Endothelial cell of umbilical vein (primary cell): Measurements from ENCODE around the gene CD248. TPM values are rescaled to one million over a fixed set of nuclear protein-coding genes. Genes with fewer than 3 reads are reported as not detected.

Experiments used
- BruUV-seq: library from RNA; stranded (reverse); fragments of 400-500 nt; replicated peaks from 2 replicates; lab custom pipeline; 2021; lab: Mats Ljungman, UMichigan
- CTCF ChIA-PET: fragments of 300-600, 350-600 bp; sonication (Branson Sonifier 250); formaldehyde crosslinking; loops from one replicate; lab custom pipeline; 2021; ENCODE audit warnings: antibody characterized with exemption, inconsistent platforms; lab: Charles Lee
- POLR2A ChIA-PET: fragments of 300-600, 350-600 bp; sonication (Branson Sonifier 250); formaldehyde crosslinking; loops from one replicate; lab custom pipeline; 2021; ENCODE audit warnings: antibody characterized with exemption, inconsistent platforms; lab: Charles Lee
- DNase-seq: peaks from one replicate; pipeline ENCODE4 v3.0.0-alpha.2; 2011; ENCODE audit warnings: low read depth, low spot score
- FAIRE-seq: peaks from 2 replicates; lab custom pipeline; 2011; peaks lifted over from hg19 to GRCh38; lab: Jason Lieb, UNC
- H2AFZ ChIP-seq: 2 replicates; pipeline ENCODE4 v1.6.0; 2012; ENCODE audit warnings: low read depth, low read length, control low read depth, inconsistent platforms
- H3K27ac ChIP-seq: 2 replicates; pipeline ENCODE4 v1.5.1; 2011; ENCODE audit warnings: low read depth, mild to moderate bottlenecking, control low read depth, low read length, moderate library complexity; ENCODE audit not compliant: insufficient read depth
- H3K27me3 ChIP-seq, 2 experiments: 2 replicates each; pipeline versions ENCODE4 v1.6.0 to v1.6.1; 2011; ENCODE audit warnings: low read length in 2 of 2, mixed read lengths in 1 of 2; ENCODE audit not compliant: control insufficient read depth in 2 of 2, insufficient read depth in 2 of 2
- H3K36me3 ChIP-seq, 2 experiments: 2 replicates in 1 of 2; 3 replicates in 1 of 2; pipeline ENCODE4 v1.5.1; 2011; ENCODE audit warnings: low read length in 2 of 2, mild to moderate bottlenecking in 1 of 2, moderate library complexity in 1 of 2; ENCODE audit not compliant: control insufficient read depth in 2 of 2, insufficient read depth in 2 of 2; ENCODE audit errors: extremely low read depth in 1 of 2
- H3K4me1 ChIP-seq: 3 replicates; pipeline ENCODE4 v1.5.1; 2011; ENCODE audit warnings: mild to moderate bottlenecking, low read length; ENCODE audit not compliant: control insufficient read depth, insufficient read depth; ENCODE audit errors: extremely low read depth
- H3K4me2 ChIP-seq: 2 replicates; pipeline ENCODE4 v1.6.1; 2011; ENCODE audit warnings: low read length, control low read depth, mixed read lengths; ENCODE audit not compliant: insufficient read depth
- H3K4me3 ChIP-seq, 3 experiments: fragments of 200-600 bp in 1 of 3; sonication (generic), shearing (Covaris generic) in 1 of 3; replicated peaks in 1 of 3; 2 replicates each; pipeline ENCODE4 v1.5.1; 2011 to 2016; ENCODE audit warnings: control low read depth in 3 of 3, low read length in 3 of 3, mild to moderate bottlenecking in 2 of 3, inconsistent platforms in 1 of 3, low read depth in 1 of 3, moderate library complexity in 1 of 3; ENCODE audit not compliant: insufficient read depth in 1 of 3
- H3K79me2 ChIP-seq: 2 replicates; pipeline ENCODE4 v1.6.0; 2012; ENCODE audit warnings: low read length, inconsistent platforms; ENCODE audit not compliant: control insufficient read depth, insufficient read depth
- H3K9ac ChIP-seq: replicated peaks from 2 replicates; pipeline ENCODE3; 2011; ENCODE audit warnings: low read length, control low read depth; ENCODE audit not compliant: insufficient read depth; ENCODE audit errors: extremely low read depth
- H3K9me1 ChIP-seq: replicated peaks from 3 replicates; pipeline ENCODE4 v1.6.0; 2011; ENCODE audit warnings: mild to moderate bottlenecking, low read length; ENCODE audit not compliant: control insufficient read depth, insufficient read depth; ENCODE audit errors: extremely low read depth
- H3K9me3 ChIP-seq: replicated peaks from 2 replicates; pipeline ENCODE4 v1.5.1; 2012; ENCODE audit warnings: low read length, inconsistent platforms; ENCODE audit not compliant: control insufficient read depth, insufficient read depth
- H4K20me1 ChIP-seq: replicated peaks from 2 replicates; pipeline ENCODE3; 2011; ENCODE audit warnings: mild to moderate bottlenecking, low read length; ENCODE audit not compliant: control insufficient read depth, insufficient read depth; ENCODE audit errors: extremely low read depth
- FOS ChIP-seq: IDR thresholded peaks from 2 replicates; pipeline ENCODE4 v1.6.1; 2011; ENCODE audit warnings: mild to moderate bottlenecking, low read length, moderate library complexity, borderline replicate concordance; ENCODE audit not compliant: insufficient read depth
- JUN ChIP-seq: IDR thresholded peaks from 2 replicates; pipeline ENCODE4 v1.6.1; 2011; ENCODE audit warnings: borderline replicate concordance, low read depth; ENCODE audit not compliant: insufficient read length, insufficient read depth
- MYC ChIP-seq: IDR thresholded peaks from one replicate; pipeline ENCODE4 v1.6.1; 2011; ENCODE audit warnings: mild to moderate bottlenecking, low read depth, low read length
- dilution Hi-C: fragments of 300-500 bp; cut with MboI; formaldehyde crosslinking; loops from one replicate; pipeline ENCODE4 v1.15.0; 2019; ENCODE audit warnings: low sequenced_read_pairs; ENCODE audit not compliant: extremely low pct_ligation_motif_present
- intact Hi-C: fragments of 100-400 bp; cut with micrococcal nuclease; formaldehyde crosslinking; loops from one replicate; pipeline ENCODE4 v1.10.0; 2022
- polyA plus RNA-seq, 4 experiments: library from polyadenylated mRNA; depleted of rRNA in 3 of 4; stranded (reverse) in 3 of 4; unstranded in 1 of 4; fragments of >200 nt; gene quantifications; 2 replicates each; pipeline versions ENCODE4 v1.2.1 to v1.2.3, GENCODE V29; 2011 to 2012; ENCODE audit warnings: missing spikeins in 1 of 4
- total RNA-seq: library from RNA; stranded (reverse); gene quantifications from 2 replicates; pipeline ENCODE4 v1.2.3, GENCODE V29; 2021
- TF ChIP-seq, protein P1 (sequence below), 2 donors: IDR thresholded peaks; 1 replicate in 1 of 2; 2 replicates in 1 of 2; pipeline ENCODE4 v1.5.1; 2011; ENCODE audit warnings: low read length in 2 of 2, mild to moderate bottlenecking in 2 of 2, moderate library complexity in 2 of 2, control low read depth in 1 of 2, inconsistent platforms in 1 of 2, low read depth in 1 of 2; ENCODE audit not compliant: insufficient read depth in 1 of 2; ENCODE audit errors: extremely low read depth in 1 of 2

Gene CD248
- total and polyA plus RNA-seq, 2 donors (not counting 3 experiments of a cell fraction or from before 2014, with no cell fraction given), result 0.10 TPM; not detected in 1

- Histone ChIP-seq H3K4me2 (no peak overlapping the region), H3K27ac (no peak overlapping the region), H2AFZ (no peak overlapping the region), H3K4me1 (peaks cover 7% of the 10 kb centered on the region), H3K4me3 (no peak overlapping the region), H3K9ac (no peak overlapping the region), H3K27me3 (no peaks in the 10 kb centered on the region), H3K36me3 (no peaks in the 10 kb centered on the region), H4K20me1 (no peaks in the 10 kb centered on the region), H3K9me3 (no peaks in the 10 kb centered on the region), H3K79me2 (no peaks in the 10 kb centered on the region), H3K9me1 (no peaks in the 10 kb centered on the region)
- ChIA-PET CTCF (interaction anchor here (0.7 to 8.7 kb wide), 8 partner anchors 9 to 107 kb away, joined by 3 to 225 read pairs (median 4); partner anchors contain the start of genes CD248 and TMEM151A), POLR2A (no interaction called here)
- BruUV-seq, result no TSS peak
- intact Hi-C loops (no loop called here), dilution Hi-C loops (no loop called here)
- FAIRE-seq, result no peak
- TF ChIP-seq FOS (no peak), MYC (no peak), JUN (no peak)
- TF ChIP-seq, protein P1, sequence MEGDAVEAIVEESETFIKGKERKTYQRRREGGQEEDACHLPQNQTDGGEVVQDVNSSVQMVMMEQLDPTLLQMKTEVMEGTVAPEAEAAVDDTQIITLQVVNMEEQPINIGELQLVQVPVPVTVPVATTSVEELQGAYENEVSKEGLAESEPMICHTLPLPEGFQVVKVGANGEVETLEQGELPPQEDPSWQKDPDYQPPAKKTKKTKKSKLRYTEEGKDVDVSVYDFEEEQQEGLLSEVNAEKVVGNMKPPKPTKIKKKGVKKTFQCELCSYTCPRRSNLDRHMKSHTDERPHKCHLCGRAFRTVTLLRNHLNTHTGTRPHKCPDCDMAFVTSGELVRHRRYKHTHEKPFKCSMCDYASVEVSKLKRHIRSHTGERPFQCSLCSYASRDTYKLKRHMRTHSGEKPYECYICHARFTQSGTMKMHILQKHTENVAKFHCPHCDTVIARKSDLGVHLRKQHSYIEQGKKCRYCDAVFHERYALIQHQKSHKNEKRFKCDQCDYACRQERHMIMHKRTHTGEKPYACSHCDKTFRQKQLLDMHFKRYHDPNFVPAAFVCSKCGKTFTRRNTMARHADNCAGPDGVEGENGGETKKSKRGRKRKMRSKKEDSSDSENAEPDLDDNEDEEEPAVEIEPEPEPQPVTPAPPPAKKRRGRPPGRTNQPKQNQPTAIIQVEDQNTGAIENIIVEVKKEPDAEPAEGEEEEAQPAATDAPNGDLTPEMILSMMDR (IDR thresholded peaks at IDR 0.05; ENCODE audit: extremely low read depth in 1 of 2, insufficient read depth in 1 of 2, low read depth in 1 of 2, low read length in 2 of 2), result no peak
- no peak for DNase-seq
Measured at GRCh38 chr11:66329165-66329673, 12.4 kb upstream of the CD248 start.
